ENCODE results near the gene CLDN7. TPM values are rescaled to one million over a fixed set of nuclear protein-coding genes. Genes with fewer than 3 reads are reported as not detected.
"Not testable (repeated sequence)": the region's sequence is repeated elsewhere in the genome, so short reads cannot be mapped to it uniquely, and the experiment has no call there.

CLDN7 gene
- total and polyA plus RNA-seq, 4 donors: 1.1 to 37.6 (median 6.6) TPM

- H3K9me3 ChIP-seq (ENCODE audit: control insufficient read depth, low read length): no peaks in the 10 kb centered on the region
- peaks cover 0 to 5% of the 10 kb centered on the region in 2 donors for H3K36me3 ChIP-seq (ENCODE audit: control insufficient read depth in 1 of 2, insufficient read depth in 2 of 2, low read length in 1 of 2)
- H3K4me3 ChIP-seq (ENCODE audit: low read length in 2 of 2): peak within 1 kb of the TSS; percentile 98 to 99
- 1% methylated on average over 24 to 41 of the region's 41 CpGs for WGBS, 2 donors
- DNase-seq: peak; percentile 98 to 99
- intact Hi-C loops (cut with DNase I): loop anchor here in 1 of 2 donors (1.0 to 5.0 kb wide), 2 partner anchors 37 to 46 kb away; no protein-coding TSS in a partner anchor
- no peaks in the 10 kb centered on the region for H3K27me3 ChIP-seq (ENCODE audit: control insufficient read depth in 1 of 2, insufficient read depth in 2 of 2, low read length in 1 of 2)
- H3K27ac ChIP-seq (ENCODE audit: low read depth in 1 of 2, low read length in 2 of 2): peak within 1 kb of the TSS; percentile 71 to 94
- peaks cover 0 to 2% of the 10 kb centered on the region in 2 donors for H3K4me1 ChIP-seq (ENCODE audit: control insufficient read depth in 1 of 2, insufficient read depth in 2 of 2, low read length in 2 of 2)
- peak; percentile 96 for ATAC-seq (ENCODE audit: low FRiP score)
Observed at GRCh38 chr17:7251661-7252175, 10.6 kb downstream of the CLDN7 start, which contains the start of gene CTDNEP1. CTDNEP1 (minus strand) TSS chr17:7251734; CDS start chr17:7251296, 438 bp downstream.

GRCh38 chr17:7250695-7251627, 11.3 kb downstream of the CLDN7 start:
- intact Hi-C loops (cut with DNase I): loop anchor here in 1 of 2 donors (5.0 kb wide), 1 partner anchor 46 kb away; no protein-coding TSS in a partner anchor
- ATAC-seq (ENCODE audit: low FRiP score): no peak
- Histone ChIP-seq H3K4me1 (ENCODE audit: control insufficient read depth in 1 of 2, insufficient read depth in 2 of 2, low read length in 2 of 2) (peaks cover 0 to 2% of the 10 kb centered on the region in 2 donors), H3K27me3 (ENCODE audit: control insufficient read depth in 1 of 2, insufficient read depth in 2 of 2, low read length in 1 of 2) (no peaks in the 10 kb centered on the region), H3K27ac (ENCODE audit: low read depth in 1 of 2, low read length in 2 of 2) (peak overlapping the region; percentile 40 to 73), H3K36me3 (ENCODE audit: control insufficient read depth in 1 of 2, insufficient read depth in 2 of 2, low read length in 1 of 2) (peaks cover 0 to 3% of the 10 kb centered on the region in 2 donors), H3K4me3 (ENCODE audit: low read length in 2 of 2) (peak overlapping the region; percentile 98 to 99), H3K9me3 (ENCODE audit: control insufficient read depth, low read length) (no peaks in the 10 kb centered on the region)
- 0 to 1% methylated on average over 41 to 55 of the region's 55 CpGs for WGBS, 2 donors
- DNase-seq: no peak

GRCh38 chr17:7249830-7250229, 12.4 kb downstream of the CLDN7 start:
- intact Hi-C loops (cut with DNase I): loop anchor here in 1 of 2 donors (5.0 kb wide), 1 partner anchor 47 kb away; no protein-coding TSS in a partner anchor

DNA sequence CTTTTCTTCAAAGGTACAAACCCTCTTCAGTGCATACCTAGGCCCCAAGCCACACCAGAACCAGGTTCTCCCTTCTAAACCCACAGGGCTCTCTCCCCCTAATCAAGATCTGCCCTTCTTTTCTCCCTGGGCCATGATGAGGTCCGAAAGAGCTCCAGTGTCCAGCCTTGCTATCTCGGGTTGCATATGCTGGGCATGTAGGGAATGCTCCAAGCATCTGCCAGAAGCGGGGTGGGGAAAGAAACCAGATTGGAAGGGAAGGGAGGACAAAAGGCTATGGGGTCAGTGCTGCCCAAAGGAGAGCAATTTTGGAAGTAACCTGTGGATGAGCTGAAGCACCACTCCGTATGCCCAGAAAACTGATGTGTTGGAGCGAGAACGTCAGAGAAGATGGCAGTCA, 13.1 kb downstream of the CLDN7 start:
- Histone ChIP-seq H3K27ac (ENCODE audit: low read depth in 1 of 2, low read length in 2 of 2) (no peak overlapping the region), H3K4me1 (ENCODE audit: control insufficient read depth in 1 of 2, insufficient read depth in 2 of 2, low read length in 2 of 2) (peaks cover 0 to 2% of the 10 kb centered on the region in 2 donors)
- no peak for ATAC-seq (ENCODE audit: low FRiP score)

More at GRCh38 chr17:7249830-7250229, 12.4 kb downstream of the CLDN7 start:
- peaks cover 0 to 5% of the 10 kb centered on the region in 2 donors for H3K36me3 ChIP-seq (ENCODE audit: control insufficient read depth in 1 of 2, insufficient read depth in 2 of 2, low read length in 1 of 2)
- ATAC-seq (ENCODE audit: low FRiP score) (no peak), DNase-seq (no peak)
- WGBS, 2 donors: 76% methylated on average over 7 of the region's 7 CpGs
- no peaks in the 10 kb centered on the region for H3K9me3 ChIP-seq (ENCODE audit: control insufficient read depth, low read length)
- H3K27ac ChIP-seq (ENCODE audit: low read depth in 1 of 2, low read length in 2 of 2): no peak overlapping the region
- H3K4me3 ChIP-seq (ENCODE audit: low read length in 2 of 2): no peak overlapping the region
- peaks cover 0 to 2% of the 10 kb centered on the region in 2 donors for H3K4me1 ChIP-seq (ENCODE audit: control insufficient read depth in 1 of 2, insufficient read depth in 2 of 2, low read length in 2 of 2)
- H3K27me3 ChIP-seq (ENCODE audit: control insufficient read depth in 1 of 2, insufficient read depth in 2 of 2, low read length in 1 of 2): no peaks in the 10 kb centered on the region

DNA sequence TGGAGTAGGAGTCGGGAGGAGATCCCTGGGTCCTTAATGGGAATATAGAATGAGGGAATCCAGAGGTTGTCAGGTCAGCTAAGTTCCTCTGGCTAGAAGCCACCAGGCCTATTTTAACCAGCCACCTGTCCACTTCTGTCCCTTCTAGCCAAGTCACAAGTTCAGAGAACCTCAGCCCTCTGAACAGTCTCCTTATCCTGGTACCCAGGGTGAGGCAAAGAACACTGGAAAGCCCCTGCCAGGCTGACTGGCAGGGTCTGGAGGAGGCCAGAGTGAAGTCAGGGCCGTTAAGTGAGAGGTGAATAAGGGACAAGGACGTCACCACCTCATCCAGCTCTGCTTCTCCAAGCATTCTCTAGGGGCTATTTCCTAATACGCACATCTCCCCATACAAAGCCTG, 13.5 kb downstream of the CLDN7 start:
- H3K27ac ChIP-seq (ENCODE audit: low read depth in 1 of 2, low read length in 2 of 2): no peak overlapping the region
- peaks cover 0 to 2% of the 10 kb centered on the region in 2 donors for H3K36me3 ChIP-seq (ENCODE audit: control insufficient read depth in 1 of 2, insufficient read depth in 2 of 2, low read length in 1 of 2)
- no peaks in the 10 kb centered on the region for H3K9me3 ChIP-seq (ENCODE audit: control insufficient read depth, low read length)
- peaks cover 0 to 2% of the 10 kb centered on the region in 2 donors for H3K4me1 ChIP-seq (ENCODE audit: control insufficient read depth in 1 of 2, insufficient read depth in 2 of 2, low read length in 2 of 2)
- H3K27me3 ChIP-seq (ENCODE audit: control insufficient read depth in 1 of 2, insufficient read depth in 2 of 2, low read length in 1 of 2): no peaks in the 10 kb centered on the region
- ATAC-seq (ENCODE audit: low FRiP score) (no peak), DNase-seq (no peak)
- WGBS, 2 donors: 66 to 72% methylated on average over 4 of the region's 4 CpGs
- intact Hi-C loops (cut with DNase I): no loop called here
- H3K4me3 ChIP-seq (ENCODE audit: low read length in 2 of 2): no peak overlapping the region

More for the DNA sequence above, 13.1 kb downstream of the CLDN7 start:
- Histone ChIP-seq H3K4me3 (ENCODE audit: low read length in 2 of 2) (no peak overlapping the region), H3K27me3 (ENCODE audit: control insufficient read depth in 1 of 2, insufficient read depth in 2 of 2, low read length in 1 of 2) (no peaks in the 10 kb centered on the region), H3K36me3 (ENCODE audit: control insufficient read depth in 1 of 2, insufficient read depth in 2 of 2, low read length in 1 of 2) (peaks cover 0 to 2% of the 10 kb centered on the region in 2 donors), H3K9me3 (ENCODE audit: control insufficient read depth, low read length) (no peaks in the 10 kb centered on the region)
- WGBS, 2 donors: 76 to 77% methylated on average over 6 of the region's 6 CpGs
- DNase-seq: no peak
- intact Hi-C loops (cut with DNase I): no loop called here

DNA sequence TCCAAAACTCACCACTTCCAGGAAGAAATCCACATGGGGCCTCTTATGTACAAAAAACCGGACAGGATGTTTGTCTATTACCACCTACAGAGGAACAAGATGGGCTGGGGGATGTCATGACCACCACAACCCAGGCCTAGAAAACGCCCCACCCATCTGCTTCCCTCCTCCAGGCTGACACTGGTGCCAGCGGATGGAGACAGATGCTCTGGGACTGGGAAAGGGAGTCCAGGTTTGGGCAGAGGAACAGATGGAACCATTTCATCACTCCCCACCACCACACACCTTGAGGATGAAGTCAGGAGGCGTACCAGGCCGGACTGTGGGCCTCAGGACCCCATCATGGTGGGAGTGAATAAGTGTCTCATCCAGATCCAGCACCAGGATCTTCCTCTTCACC, 15.5 kb downstream of the CLDN7 start:
- DNase-seq (no peak), ATAC-seq (ENCODE audit: low FRiP score) (no peak)
- WGBS, 2 donors: 89 to 91% methylated on average over 5 of the region's 5 CpGs
- H3K4me3 ChIP-seq (ENCODE audit: low read length in 2 of 2): no peak overlapping the region
- no peaks in the 10 kb centered on the region for H3K27me3 ChIP-seq (ENCODE audit: control insufficient read depth in 1 of 2, insufficient read depth in 2 of 2, low read length in 1 of 2)
- peaks cover 0 to 2% of the 10 kb centered on the region in 2 donors for H3K4me1 ChIP-seq (ENCODE audit: control insufficient read depth in 1 of 2, insufficient read depth in 2 of 2, low read length in 2 of 2)
- H3K27ac ChIP-seq (ENCODE audit: low read depth in 1 of 2, low read length in 2 of 2): no peak overlapping the region
- intact Hi-C loops (cut with DNase I): no loop called here
- peaks cover 0 to 2% of the 10 kb centered on the region in 2 donors for H3K36me3 ChIP-seq (ENCODE audit: control insufficient read depth in 1 of 2, insufficient read depth in 2 of 2, low read length in 1 of 2)
- no peaks in the 10 kb centered on the region for H3K9me3 ChIP-seq (ENCODE audit: control insufficient read depth, low read length)

- intact Hi-C loops (cut with DNase I); H3K4me3 ChIP-seq (ENCODE audit: low read length in 2 of 2); H3K27me3 ChIP-seq (ENCODE audit: control insufficient read depth in 1 of 2, insufficient read depth in 2 of 2, low read length in 1 of 2); H3K27ac ChIP-seq (ENCODE audit: low read depth in 1 of 2, low read length in 2 of 2); H3K36me3 ChIP-seq (ENCODE audit: control insufficient read depth in 1 of 2, insufficient read depth in 2 of 2, low read length in 1 of 2); DNase-seq; H3K4me1 ChIP-seq (ENCODE audit: control insufficient read depth in 1 of 2, insufficient read depth in 2 of 2, low read length in 2 of 2); ATAC-seq (ENCODE audit: low FRiP score); H3K9me3 ChIP-seq (ENCODE audit: control insufficient read depth, low read length): not testable (repeated sequence)
- 67 to 69% methylated on average over 10 of the region's 10 CpGs for WGBS, 2 donors
Observed at GRCh38 chr17:7243838-7244237, 18.4 kb downstream of the CLDN7 start.

GRCh38 chr17:7243453-7243729, 18.9 kb downstream of the CLDN7 start:
- 24% methylated on average over 2 of the region's 2 CpGs for WGBS, 2 donors
- Histone ChIP-seq H3K27ac (ENCODE audit: low read depth in 1 of 2, low read length in 2 of 2) (peak overlapping the region in 1 of 2 donors; percentile 96), H3K4me3 (ENCODE audit: low read length in 2 of 2) (peak overlapping the region; percentile 20 to 42), H3K9me3 (ENCODE audit: control insufficient read depth, low read length) (no peaks in the 10 kb centered on the region), H3K36me3 (ENCODE audit: control insufficient read depth in 1 of 2, insufficient read depth in 2 of 2, low read length in 1 of 2) (peaks cover 0 to 2% of the 10 kb centered on the region in 2 donors), H3K27me3 (ENCODE audit: control insufficient read depth in 1 of 2, insufficient read depth in 2 of 2, low read length in 1 of 2) (no peaks in the 10 kb centered on the region), H3K4me1 (ENCODE audit: control insufficient read depth in 1 of 2, insufficient read depth in 2 of 2, low read length in 2 of 2) (peaks cover 0 to 3% of the 10 kb centered on the region in 2 donors)
- ATAC-seq (ENCODE audit: low FRiP score): no peak
- DNase-seq: no peak
- intact Hi-C loops (cut with DNase I): no loop called here
